IMR-90 (cell line): Measurements from ENCODE around the gene TMEM140. TPM values are rescaled to one million over a fixed set of nuclear protein-coding genes. Genes with fewer than 3 reads are reported as not detected.

Source experiments
- ATAC-seq: fragments of 200-7000 bp; cut with Tn5 transposase; 2 replicates; pipeline ENCODE4 v1.9.1; 2020; ENCODE audit warnings: low read depth, mild to moderate bottlenecking, moderate library complexity
- BruUV-seq: library from RNA; stranded (reverse); fragments of 400-500 nt; replicated peaks from 2 replicates; lab custom pipeline; 2021; lab: Mats Ljungman, UMichigan
- CTCF ChIA-PET: fragments of 300-600 bp; formaldehyde crosslinking; extraction: SDS; loops from one replicate; lab custom pipeline; 2021; ENCODE audit warnings: antibody characterized with exemption; lab: Yijun Ruan, JAX
- POLR2A ChIA-PET: fragments of 300-600 bp; sonication (Branson Sonifier 250); formaldehyde crosslinking; loops from one replicate; lab custom pipeline; 2022; ENCODE audit warnings: antibody characterized with exemption; ENCODE audit not compliant: unreplicated experiment; lab: Charles Lee
- DNase-seq: peaks from one replicate; pipeline ENCODE4 v3.0.0; 2013
- H2AFZ ChIP-seq: replicated peaks from 2 replicates; pipeline ENCODE3; 2013; ENCODE audit warnings: low read length, mild to moderate bottlenecking; ENCODE audit not compliant: poor library complexity
- H2AK5ac ChIP-seq: 2 replicates; pipeline ENCODE4 v1.6.1; 2013; ENCODE audit warnings: low read depth, low read length, inconsistent platforms
- H2AK9ac ChIP-seq: replicated peaks from 2 replicates; pipeline ENCODE3; 2013; ENCODE audit warnings: mild to moderate bottlenecking, low read depth, low read length, moderate library complexity; ENCODE audit not compliant: poor library complexity
- H2BK120ac ChIP-seq: 2 replicates; pipeline ENCODE4 v1.6.1; 2013; ENCODE audit warnings: low read depth, low read length, inconsistent platforms
- H2BK15ac ChIP-seq: 3 replicates; pipeline ENCODE4 v1.6.1; 2013; ENCODE audit warnings: low read depth, low read length, inconsistent platforms
- H2BK20ac ChIP-seq: 2 replicates; pipeline ENCODE4 v1.6.1; 2013; ENCODE audit warnings: low read depth, mild to moderate bottlenecking, inconsistent platforms, low read length, moderate library complexity
- H2BK5ac ChIP-seq: 2 replicates; pipeline ENCODE4 v1.6.1; 2013; ENCODE audit warnings: mild to moderate bottlenecking, low read depth, low read length, inconsistent platforms; ENCODE audit not compliant: poor library complexity, severe bottlenecking
- H3K14ac ChIP-seq: replicated peaks from 2 replicates; pipeline ENCODE4 v1.6.1; 2013; ENCODE audit warnings: low read depth, low read length, inconsistent platforms
- H3K18ac ChIP-seq: 2 replicates; pipeline ENCODE4 v1.6.1; 2013; ENCODE audit warnings: low read depth, low read length, control low read depth
- H3K23ac ChIP-seq: 2 replicates; pipeline ENCODE4 v1.6.1; 2013; ENCODE audit warnings: low read depth, low read length, inconsistent platforms
- H3K27ac ChIP-seq: 2 replicates; pipeline ENCODE4 v1.5.1; 2013; ENCODE audit warnings: mild to moderate bottlenecking, control low read depth, low read length; ENCODE audit not compliant: insufficient read depth
- H3K27me3 ChIP-seq: 2 replicates; pipeline ENCODE4 v1.6.1; 2013; ENCODE audit warnings: low read length; ENCODE audit not compliant: control insufficient read depth, insufficient read depth
- H3K36me3 ChIP-seq: 2 replicates; pipeline ENCODE4 v1.6.1; 2013; ENCODE audit warnings: low read length, mixed read lengths; ENCODE audit not compliant: control insufficient read depth, insufficient read depth
- H3K4ac ChIP-seq: 2 replicates; pipeline ENCODE4 v1.6.1; 2013; ENCODE audit warnings: low read depth, low read length, inconsistent platforms
- H3K4me1 ChIP-seq: 2 replicates; pipeline ENCODE4 v1.6.1; 2013; ENCODE audit warnings: low read length, mixed read lengths; ENCODE audit not compliant: control insufficient read depth, insufficient read depth
- H3K4me2 ChIP-seq: 2 replicates; pipeline ENCODE4 v1.6.1; 2013; ENCODE audit warnings: low read depth, mild to moderate bottlenecking, control low read depth, low read length, moderate library complexity
- H3K4me3 ChIP-seq: 2 replicates; pipeline ENCODE4 v1.5.1; 2013; ENCODE audit warnings: low read depth, mild to moderate bottlenecking, control low read depth, low read length, moderate library complexity; ENCODE audit not compliant: insufficient read depth
- H3K56ac ChIP-seq: 2 replicates; pipeline ENCODE4 v1.6.1; 2013; ENCODE audit warnings: low read length, inconsistent platforms; ENCODE audit not compliant: insufficient read depth; ENCODE audit errors: extremely low read depth
- H3K79me1 ChIP-seq, 2 experiments: 2 replicates each; pipeline ENCODE4 v1.6.1; 2013; ENCODE audit warnings: low read length in 2 of 2, inconsistent platforms in 1 of 2, low read depth in 1 of 2
- H3K9ac ChIP-seq: 2 replicates; pipeline ENCODE4 v1.6.1; 2013; ENCODE audit warnings: low read depth, low read length, control low read depth
- H3K9me1 ChIP-seq: 2 replicates; pipeline ENCODE4 v1.6.1; 2013; ENCODE audit warnings: low read length, inconsistent platforms; ENCODE audit not compliant: insufficient read depth
- H3K9me3 ChIP-seq: 2 replicates; pipeline ENCODE4 v1.6.1; 2013; ENCODE audit warnings: low read length; ENCODE audit not compliant: control insufficient read depth, insufficient read depth
- H4K20me1 ChIP-seq: 2 replicates; pipeline ENCODE4 v1.6.1; 2013; ENCODE audit warnings: low read length, inconsistent platforms; ENCODE audit not compliant: insufficient read depth
- H4K5ac ChIP-seq: 2 replicates; pipeline ENCODE4 v1.6.1; 2013; ENCODE audit warnings: mild to moderate bottlenecking, low read depth, low read length, control low read depth
- H4K8ac ChIP-seq, 2 experiments: 2 replicates each; pipeline ENCODE4 v1.6.1; 2013; ENCODE audit warnings: low read depth in 2 of 2, low read length in 2 of 2, control low read depth in 1 of 2, inconsistent platforms in 1 of 2
- H4K91ac ChIP-seq: 2 replicates; pipeline ENCODE4 v1.6.1; 2013; ENCODE audit warnings: low read depth, low read length, inconsistent platforms; ENCODE audit not compliant: insufficient read depth
- BHLHE40 ChIP-seq: fragments of 150-350 bp; IDR thresholded peaks from 2 replicates; pipeline ENCODE4 v1.6.1; 2016; ENCODE audit warnings: mild to moderate bottlenecking, low read depth, low read length
- CEBPB ChIP-seq: IDR thresholded peaks from 2 replicates; pipeline ENCODE4 v1.6.1; 2012; ENCODE audit warnings: low read depth, low read length, improper control_type of control experiment
- CHD1 ChIP-seq: IDR thresholded peaks from 2 replicates; pipeline ENCODE4 v1.6.1; 2012; ENCODE audit warnings: low read depth, low read length, improper control_type of control experiment
- FOS ChIP-seq: fragments of 150-350 bp; IDR thresholded peaks from 2 replicates; pipeline ENCODE4 v1.6.1; 2016; ENCODE audit warnings: low read depth, low read length
- MAFK ChIP-seq: IDR thresholded peaks from 2 replicates; pipeline ENCODE4 v1.6.1; 2012; ENCODE audit warnings: low read depth, low read length, improper control_type of control experiment
- MAZ ChIP-seq: IDR thresholded peaks from 2 replicates; pipeline ENCODE4 v1.6.1; 2012; ENCODE audit warnings: low read depth, mild to moderate bottlenecking, low read length, improper control_type of control experiment, moderate library complexity, borderline replicate concordance
- MXI1 ChIP-seq: IDR thresholded peaks from 2 replicates; pipeline ENCODE4 v1.6.1; 2012; ENCODE audit warnings: low read depth, mild to moderate bottlenecking, low read length, moderate library complexity, borderline replicate concordance
- NFE2L2 ChIP-seq: fragments of 150-350 bp; IDR thresholded peaks from 2 replicates; pipeline ENCODE4 v1.6.1; 2016; ENCODE audit warnings: low read depth, mild to moderate bottlenecking, low read length
- POLR2A ChIP-seq: IDR thresholded peaks from 2 replicates; pipeline ENCODE4 v1.6.1; 2012; ENCODE audit warnings: mild to moderate bottlenecking, low read depth, low read length
- RAD21 ChIP-seq: IDR thresholded peaks from 2 replicates; pipeline ENCODE4 v1.6.1; 2012; ENCODE audit warnings: low read length, improper control_type of control experiment
- RCOR1 ChIP-seq: IDR thresholded peaks from 2 replicates; pipeline ENCODE4 v1.6.1; 2012; ENCODE audit warnings: mild to moderate bottlenecking, low read length, improper control_type of control experiment; ENCODE audit not compliant: insufficient replicate concordance
- RFX5 ChIP-seq: IDR thresholded peaks from 2 replicates; pipeline ENCODE4 v1.8.0; 2012; ENCODE audit warnings: low read depth, mild to moderate bottlenecking, low read length, moderate library complexity
- SMC3 ChIP-seq: fragments of 150-350 bp; IDR thresholded peaks from 2 replicates; pipeline ENCODE4 v1.6.1; 2016; ENCODE audit warnings: low read depth, mild to moderate bottlenecking, antibody characterized with exemption, low read length, moderate library complexity
- WGBS, 2 experiments: methylation state at CpG; one replicate each; pipeline versions ENCODE4 v1.1.5 to v1.1.7; 2013; ENCODE audit warnings: missing lambda C conversion rate in 2 of 2; ENCODE audit not compliant: insufficient read length in 1 of 2; ENCODE audit errors: extremely low coverage in 2 of 2; 5-methylcytosine and 5-hydroxymethylcytosine counted together
- dilution Hi-C: fragments of 300-500 bp; cut with HindIII; formaldehyde crosslinking; loops from one replicate; pipeline ENCODE4 v1.14.3; 2018; ENCODE audit warnings: low sequenced_read_pairs; ENCODE audit not compliant: unreplicated experiment
- in situ Hi-C: fragments of 300-500 bp; cut with MboI; formaldehyde crosslinking; loops from 3 replicates; pipeline ENCODE4 v1.14.3; 2019; ENCODE audit warnings: low sequenced_read_pairs, inconsistent platforms, mixed read lengths
- intact Hi-C: fragments of 100-400 bp; cut with micrococcal nuclease; formaldehyde crosslinking; loops from 2 replicates; pipeline ENCODE4 v1.10.0; 2022
- polyA plus RNA-seq, 3 experiments: library from polyadenylated mRNA; depleted of rRNA; stranded (reverse); fragments of >200 nt; gene quantifications; 2 replicates each; pipeline ENCODE4 v1.2.3, GENCODE V29; 2012; ENCODE audit warnings: low replicate concordance in 1 of 3
- total RNA-seq: library from RNA; depleted of rRNA; stranded (reverse); fragments of >200 nt; gene quantifications from 2 replicates; pipeline ENCODE4 v1.2.3, GENCODE V29; 2012
- TF ChIP-seq, protein P1 (sequence below): fragments of 150-350 bp; IDR thresholded peaks from 2 replicates; pipeline ENCODE4 v1.6.1; 2017; ENCODE audit warnings: mild to moderate bottlenecking, antibody characterized with exemption, low read length, low read depth
- TF ChIP-seq, protein P2 (sequence below): conservative IDR thresholded peaks from 2 replicates; pipeline ENCODE4 v1.5.1; 2012; ENCODE audit warnings: mild to moderate bottlenecking, low read depth, low read length, improper control_type of control experiment
- TF ChIP-seq, protein P3 (sequence below): fragments of 150-350 bp; IDR thresholded peaks from 2 replicates; pipeline ENCODE4 v1.6.1; 2016; ENCODE audit warnings: low read depth, mild to moderate bottlenecking, low read length, moderate library complexity, borderline replicate concordance

TMEM140 gene
- total and polyA plus RNA-seq, 2 of the 4 experiments (the other 2 are of a cell fraction) = 0.24 to 0.72 TPM

DNA sequence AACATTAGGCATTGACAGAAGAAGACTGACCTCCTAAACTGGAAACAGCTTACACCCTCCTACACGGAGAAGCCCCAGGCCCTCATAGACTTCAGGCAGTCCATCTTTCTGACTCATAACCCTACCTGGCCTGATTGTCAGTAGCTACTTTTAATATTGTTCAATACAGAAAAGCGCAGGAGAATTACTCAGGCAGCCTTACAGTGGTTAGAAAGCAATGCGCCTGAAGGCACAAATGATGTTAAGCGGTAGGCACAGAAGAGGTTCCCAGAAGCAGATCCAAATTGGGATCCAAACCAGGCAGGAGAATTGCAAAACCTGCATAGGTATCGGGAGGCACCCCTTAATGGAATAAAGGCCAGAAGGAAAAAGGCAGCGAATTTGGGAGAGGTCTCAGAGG, 28.1 kb downstream of the TMEM140 start:
- no peaks in the 10 kb centered on the region for H4K20me1 ChIP-seq
- H2BK120ac ChIP-seq = no peak overlapping the region
- DNase-seq = no peak
- dilution Hi-C loops (no loop called here), in situ Hi-C loops (no loop called here), intact Hi-C loops (no loop called here)
- 82% methylated on average over 4 of the region's 6 CpGs; no CpG with 5 or more reads in 1 of the 2 experiments for WGBS, 2 experiments
- no peak overlapping the region for H4K5ac ChIP-seq
- H2AK5ac ChIP-seq = no peak overlapping the region
- H3K79me1 ChIP-seq = no peaks in the 10 kb centered on the region
- no peak overlapping the region for H2AK9ac ChIP-seq
- no peak overlapping the region for H3K4me3 ChIP-seq
- no peak overlapping the region for H3K14ac ChIP-seq
- H2BK5ac ChIP-seq = no peak overlapping the region
- no peaks in the 10 kb centered on the region for H3K27me3 ChIP-seq
- H3K23ac ChIP-seq = no peak overlapping the region
- no peaks in the 10 kb centered on the region for H3K4me1 ChIP-seq
- H3K4ac ChIP-seq = no peak overlapping the region
- 0 out of 2 replicates have a peak, but pooled peaks cover 2% of the 10 kb centered on the region for H3K36me3 ChIP-seq
- ChIA-PET POLR2A (no interaction called here), CTCF (no interaction called here)
- ATAC-seq = no peak
- TF ChIP-seq CEBPB (no peak), MAFK (no peak), NFE2L2 (no peak), MAZ (no peak), MXI1 (no peak), BHLHE40 (no peak), CHD1 (no peak), POLR2A (no peak), RAD21 (no peak), RCOR1 (no peak), SMC3 (no peak), FOS (no peak), RFX5 (no peak)
- TF ChIP-seq, protein P1, sequence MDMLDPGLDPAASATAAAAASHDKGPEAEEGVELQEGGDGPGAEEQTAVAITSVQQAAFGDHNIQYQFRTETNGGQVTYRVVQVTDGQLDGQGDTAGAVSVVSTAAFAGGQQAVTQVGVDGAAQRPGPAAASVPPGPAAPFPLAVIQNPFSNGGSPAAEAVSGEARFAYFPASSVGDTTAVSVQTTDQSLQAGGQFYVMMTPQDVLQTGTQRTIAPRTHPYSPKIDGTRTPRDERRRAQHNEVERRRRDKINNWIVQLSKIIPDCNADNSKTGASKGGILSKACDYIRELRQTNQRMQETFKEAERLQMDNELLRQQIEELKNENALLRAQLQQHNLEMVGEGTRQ = no peak
- TF ChIP-seq, protein P2, sequence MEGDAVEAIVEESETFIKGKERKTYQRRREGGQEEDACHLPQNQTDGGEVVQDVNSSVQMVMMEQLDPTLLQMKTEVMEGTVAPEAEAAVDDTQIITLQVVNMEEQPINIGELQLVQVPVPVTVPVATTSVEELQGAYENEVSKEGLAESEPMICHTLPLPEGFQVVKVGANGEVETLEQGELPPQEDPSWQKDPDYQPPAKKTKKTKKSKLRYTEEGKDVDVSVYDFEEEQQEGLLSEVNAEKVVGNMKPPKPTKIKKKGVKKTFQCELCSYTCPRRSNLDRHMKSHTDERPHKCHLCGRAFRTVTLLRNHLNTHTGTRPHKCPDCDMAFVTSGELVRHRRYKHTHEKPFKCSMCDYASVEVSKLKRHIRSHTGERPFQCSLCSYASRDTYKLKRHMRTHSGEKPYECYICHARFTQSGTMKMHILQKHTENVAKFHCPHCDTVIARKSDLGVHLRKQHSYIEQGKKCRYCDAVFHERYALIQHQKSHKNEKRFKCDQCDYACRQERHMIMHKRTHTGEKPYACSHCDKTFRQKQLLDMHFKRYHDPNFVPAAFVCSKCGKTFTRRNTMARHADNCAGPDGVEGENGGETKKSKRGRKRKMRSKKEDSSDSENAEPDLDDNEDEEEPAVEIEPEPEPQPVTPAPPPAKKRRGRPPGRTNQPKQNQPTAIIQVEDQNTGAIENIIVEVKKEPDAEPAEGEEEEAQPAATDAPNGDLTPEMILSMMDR = no peak
- TF ChIP-seq, protein P3, sequence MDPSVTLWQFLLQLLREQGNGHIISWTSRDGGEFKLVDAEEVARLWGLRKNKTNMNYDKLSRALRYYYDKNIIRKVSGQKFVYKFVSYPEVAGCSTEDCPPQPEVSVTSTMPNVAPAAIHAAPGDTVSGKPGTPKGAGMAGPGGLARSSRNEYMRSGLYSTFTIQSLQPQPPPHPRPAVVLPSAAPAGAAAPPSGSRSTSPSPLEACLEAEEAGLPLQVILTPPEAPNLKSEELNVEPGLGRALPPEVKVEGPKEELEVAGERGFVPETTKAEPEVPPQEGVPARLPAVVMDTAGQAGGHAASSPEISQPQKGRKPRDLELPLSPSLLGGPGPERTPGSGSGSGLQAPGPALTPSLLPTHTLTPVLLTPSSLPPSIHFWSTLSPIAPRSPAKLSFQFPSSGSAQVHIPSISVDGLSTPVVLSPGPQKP = no peak
- no peak overlapping the region for H4K91ac ChIP-seq
- no peak overlapping the region for H2BK15ac ChIP-seq
- no peak overlapping the region for H3K4me2 ChIP-seq
- no peak overlapping the region for H3K56ac ChIP-seq
- H3K9me1 ChIP-seq = no peaks in the 10 kb centered on the region
- H3K27ac ChIP-seq = no peak overlapping the region
- H2AFZ ChIP-seq = no peak overlapping the region
- H3K9ac ChIP-seq = no peak overlapping the region
- no peak overlapping the region for H3K18ac ChIP-seq
- H2BK20ac ChIP-seq = no peak overlapping the region
- no TSS peak for BruUV-seq
- no peak overlapping the region for H4K8ac ChIP-seq
- H3K9me3 ChIP-seq = peaks cover 16% of the 10 kb centered on the region
